COLO668 (cell line): ENCODE measurements around the gene ARHGAP33.

Experiments
- DNase-seq: peaks from one replicate; lab custom pipeline; 2025; ENCODE audit not compliant: unreplicated experiment; lab: John Stamatoyannopoulos, UW

Gene ARHGAP33

GRCh38 chr19:35776102-35776788, 881 bp downstream of the ARHGAP33 start:
- DNase-seq = no peak

DNA sequence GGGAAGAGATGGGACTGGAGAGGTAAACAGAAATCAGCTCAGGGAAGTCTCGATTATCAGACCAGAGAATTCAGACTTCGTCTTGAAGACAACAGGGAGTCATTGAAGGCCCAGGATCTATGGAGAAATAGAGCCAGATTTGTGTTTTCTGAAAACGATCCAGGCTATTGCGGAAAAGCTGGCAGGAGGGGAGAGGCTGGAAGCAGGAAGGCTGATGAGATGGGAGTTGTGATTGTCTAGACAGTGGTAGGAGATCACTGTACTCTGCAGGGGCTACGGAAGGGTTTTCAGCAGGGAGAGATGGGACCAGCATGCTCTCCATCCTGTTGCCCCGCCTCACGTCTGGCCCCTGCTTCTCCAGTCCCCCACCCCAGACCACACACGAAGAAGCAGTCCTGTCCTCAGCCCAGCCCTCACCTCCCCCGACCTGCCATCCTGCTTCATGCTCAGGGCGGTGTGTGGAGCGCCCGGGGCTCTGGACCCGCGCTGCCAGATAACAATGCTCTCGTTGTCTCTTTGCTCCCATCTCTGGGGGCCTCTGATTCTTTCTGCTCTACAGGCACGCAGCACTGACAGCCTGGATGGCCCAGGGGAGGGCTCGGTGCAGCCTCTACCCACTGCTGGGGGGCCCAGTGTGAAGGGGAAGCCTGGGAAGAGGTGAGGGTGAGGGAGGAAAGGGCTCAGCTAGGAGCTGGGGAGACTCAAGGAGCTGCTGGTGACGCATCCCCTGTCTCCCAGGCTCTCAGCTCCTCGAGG, 1.9 kb downstream of the ARHGAP33 start:
- DNase-seq = no peak

DNA sequence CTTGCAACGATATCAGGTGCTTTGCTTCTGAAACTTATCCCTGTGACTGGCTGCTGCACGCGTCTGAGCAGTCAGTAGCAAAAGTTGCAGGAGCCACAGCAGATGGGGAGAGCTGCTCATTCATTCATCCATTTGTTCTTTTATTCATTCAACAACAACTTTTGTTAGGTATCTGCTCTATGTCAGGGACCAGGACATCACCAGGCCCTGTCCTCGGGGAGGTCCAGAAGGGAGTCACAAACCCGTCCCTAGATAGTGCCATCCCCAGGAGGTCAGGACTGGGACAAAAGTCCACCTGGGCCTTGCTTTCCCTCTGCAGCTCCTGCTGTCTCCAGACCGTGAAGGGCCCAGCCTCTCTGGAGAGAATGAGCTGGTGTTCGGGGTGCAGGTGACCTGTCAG, 2.6 kb downstream of the ARHGAP33 start:
- no peak for DNase-seq

DNA sequence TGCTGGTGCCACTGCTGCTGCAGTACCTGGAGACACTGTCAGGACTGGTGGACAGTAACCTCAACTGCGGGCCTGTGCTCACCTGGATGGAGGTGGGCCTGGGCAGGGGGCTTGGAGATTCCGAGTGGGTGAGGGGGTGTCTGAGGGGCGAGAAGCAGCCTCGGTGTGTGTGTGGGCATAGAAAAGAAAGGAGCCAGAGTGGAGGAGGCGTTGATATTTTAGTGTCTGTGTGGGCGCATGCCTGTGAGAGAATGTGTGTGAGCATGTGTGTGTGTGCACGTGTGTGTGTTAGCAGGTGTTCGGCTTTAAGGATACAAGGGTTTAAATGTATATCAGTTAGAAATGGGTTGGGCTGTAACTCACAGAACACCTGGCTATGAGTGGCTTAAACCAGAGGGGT, 3.7 kb downstream of the ARHGAP33 start:
- DNase-seq = no peak

DNA sequence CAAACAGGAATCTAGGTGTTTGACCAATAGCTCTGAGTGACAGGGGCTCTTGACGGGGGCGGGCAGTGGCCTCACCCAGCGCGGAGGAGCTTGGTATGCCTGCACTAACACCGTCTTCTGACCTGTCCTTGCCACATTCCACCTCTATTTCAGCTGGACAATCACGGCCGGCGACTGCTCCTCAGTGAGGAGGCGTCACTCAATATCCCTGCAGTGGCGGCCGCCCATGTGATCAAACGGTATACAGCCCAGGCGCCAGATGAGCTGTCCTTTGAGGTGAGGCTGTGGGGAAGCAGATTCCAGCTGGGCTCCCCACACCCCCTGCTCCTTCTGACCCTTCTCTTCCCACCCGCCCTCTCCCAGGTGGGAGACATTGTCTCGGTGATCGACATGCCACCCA, 4.7 kb downstream of the ARHGAP33 start:
- DNase-seq = no peak

GRCh38 chr19:35780717-35781116, 5.4 kb downstream of the ARHGAP33 start:
- no peak for DNase-seq

- no peak for DNase-seq
Observed at GRCh38 chr19:35781650-35782049, 6.3 kb downstream of the ARHGAP33 start.

DNA sequence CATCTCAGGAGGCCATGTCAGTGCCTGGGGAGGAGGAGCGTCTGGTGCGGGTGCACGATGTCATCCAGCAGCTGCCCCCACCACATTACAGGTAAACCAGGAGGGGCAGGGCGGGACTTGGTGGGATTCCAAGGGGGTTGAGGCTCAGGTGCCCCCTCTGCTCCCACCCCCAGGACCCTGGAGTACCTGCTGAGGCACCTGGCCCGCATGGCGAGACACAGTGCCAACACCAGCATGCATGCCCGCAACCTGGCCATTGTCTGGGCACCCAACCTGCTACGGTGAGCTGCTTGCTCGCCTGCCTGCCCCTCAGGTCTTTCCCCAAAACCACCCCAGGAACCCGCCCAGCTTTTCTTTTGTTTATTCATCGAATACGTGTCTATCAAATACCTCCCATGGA, 7.2 kb downstream of the ARHGAP33 start:
- DNase-seq = no peak

DNA sequence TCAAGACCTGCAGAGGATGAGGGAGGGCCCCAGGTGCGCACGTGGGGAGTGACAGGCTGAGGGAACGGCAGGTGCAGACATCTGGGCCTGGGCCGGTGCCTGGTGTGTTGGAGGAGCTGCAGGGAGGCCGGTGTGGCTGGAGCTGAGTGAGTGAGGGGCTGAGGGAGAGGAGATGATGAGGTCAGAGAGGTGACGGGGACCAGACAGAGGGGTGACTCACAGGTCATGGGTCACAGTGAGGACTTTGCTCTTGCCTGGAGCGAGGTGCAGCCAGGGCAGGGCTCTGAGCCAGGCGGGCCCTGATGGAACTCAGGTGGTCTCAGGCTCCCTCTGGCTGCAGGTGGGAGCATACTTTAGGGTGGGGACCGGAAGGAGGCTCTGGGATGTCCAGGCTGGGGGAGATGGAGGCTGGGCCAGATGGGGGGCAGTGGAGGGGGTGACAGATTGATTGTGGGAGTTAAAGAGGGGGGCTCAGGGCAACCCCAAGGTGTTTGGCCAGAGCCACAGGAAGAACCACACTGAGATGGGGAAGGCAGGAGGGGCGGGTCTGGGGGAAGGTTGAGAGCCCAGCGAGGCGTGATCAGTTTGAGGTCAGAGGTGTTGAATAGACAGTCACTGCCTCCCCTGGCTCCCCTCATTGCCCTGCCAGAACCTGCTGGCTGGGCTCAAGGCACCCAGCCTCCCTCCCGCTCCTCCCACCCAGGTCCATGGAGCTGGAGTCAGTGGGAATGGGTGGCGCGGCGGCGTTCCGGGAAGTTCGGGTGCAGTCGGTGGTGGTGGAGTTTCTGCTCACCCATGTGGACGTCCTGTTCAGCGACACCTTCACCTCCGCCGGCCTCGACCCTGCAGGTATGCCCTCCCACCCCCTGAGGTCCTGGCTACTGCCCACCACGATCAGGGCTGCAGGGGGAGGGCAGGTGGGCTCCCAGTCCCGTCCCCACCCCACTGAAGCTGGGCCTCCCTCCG, 8.4 kb downstream of the ARHGAP33 start:
- no peak for DNase-seq

- no peak for DNase-seq
Observed at GRCh38 chr19:35784503-35785338, 9.4 kb downstream of the ARHGAP33 start.

DNA sequence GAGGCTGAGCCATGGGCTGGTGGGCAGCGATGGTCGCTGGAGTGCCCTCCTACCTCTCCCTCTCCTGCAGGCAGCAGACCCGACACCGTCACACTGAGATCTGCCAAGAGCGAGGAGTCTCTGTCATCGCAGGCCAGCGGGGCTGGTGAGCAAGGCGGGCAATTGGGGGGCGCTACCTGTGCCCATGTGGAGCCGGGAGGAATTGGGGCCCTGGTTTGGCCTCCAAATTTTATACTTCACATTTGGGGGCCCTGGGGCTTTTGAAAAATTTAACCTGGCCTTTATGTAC, 9.9 kb downstream of the ARHGAP33 start:
- DNase-seq = no peak

GRCh38 chr19:35786299-35787160, 11.2 kb downstream of the ARHGAP33 start:
- DNase-seq = no peak

GRCh38 chr19:35787227-35787799, 11.9 kb downstream of the ARHGAP33 start:
- DNase-seq = no peak

DNA sequence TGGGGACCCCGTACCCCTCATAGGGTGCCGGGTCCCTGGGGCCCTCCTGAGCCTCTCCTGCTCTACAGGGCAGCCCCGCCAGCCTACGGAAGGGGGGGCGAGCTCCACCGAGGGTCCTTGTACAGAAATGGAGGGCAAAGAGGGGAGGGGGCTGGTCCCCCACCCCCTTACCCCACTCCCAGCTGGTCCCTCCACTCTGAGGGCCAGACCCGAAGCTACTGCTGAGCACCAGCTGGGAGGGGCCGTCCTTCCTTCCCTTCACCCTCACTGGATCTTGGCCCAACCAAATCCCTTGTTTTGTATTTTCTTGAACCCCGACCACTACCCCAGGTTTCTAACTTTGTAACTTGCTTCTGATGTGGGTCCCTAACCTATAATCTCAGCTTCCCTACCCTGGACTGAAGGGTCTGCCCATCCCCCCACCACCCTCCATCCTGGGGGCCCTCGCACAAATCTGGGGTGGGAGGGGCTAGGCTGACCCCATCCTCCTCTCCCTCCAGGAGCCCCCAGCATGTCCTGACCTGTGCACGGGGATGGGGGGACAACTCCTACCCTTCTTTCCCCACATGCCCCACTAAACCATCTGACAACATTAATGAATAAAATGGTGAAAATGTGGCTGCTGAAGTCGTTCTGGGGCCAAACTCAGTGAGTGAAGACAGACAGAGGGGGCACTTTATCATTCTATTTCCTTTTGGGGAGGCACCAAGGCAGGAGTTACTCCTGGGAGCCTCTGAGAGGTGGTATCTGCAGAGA, 13.0 kb downstream of the ARHGAP33 start:
- DNase-seq = no peak

DNA sequence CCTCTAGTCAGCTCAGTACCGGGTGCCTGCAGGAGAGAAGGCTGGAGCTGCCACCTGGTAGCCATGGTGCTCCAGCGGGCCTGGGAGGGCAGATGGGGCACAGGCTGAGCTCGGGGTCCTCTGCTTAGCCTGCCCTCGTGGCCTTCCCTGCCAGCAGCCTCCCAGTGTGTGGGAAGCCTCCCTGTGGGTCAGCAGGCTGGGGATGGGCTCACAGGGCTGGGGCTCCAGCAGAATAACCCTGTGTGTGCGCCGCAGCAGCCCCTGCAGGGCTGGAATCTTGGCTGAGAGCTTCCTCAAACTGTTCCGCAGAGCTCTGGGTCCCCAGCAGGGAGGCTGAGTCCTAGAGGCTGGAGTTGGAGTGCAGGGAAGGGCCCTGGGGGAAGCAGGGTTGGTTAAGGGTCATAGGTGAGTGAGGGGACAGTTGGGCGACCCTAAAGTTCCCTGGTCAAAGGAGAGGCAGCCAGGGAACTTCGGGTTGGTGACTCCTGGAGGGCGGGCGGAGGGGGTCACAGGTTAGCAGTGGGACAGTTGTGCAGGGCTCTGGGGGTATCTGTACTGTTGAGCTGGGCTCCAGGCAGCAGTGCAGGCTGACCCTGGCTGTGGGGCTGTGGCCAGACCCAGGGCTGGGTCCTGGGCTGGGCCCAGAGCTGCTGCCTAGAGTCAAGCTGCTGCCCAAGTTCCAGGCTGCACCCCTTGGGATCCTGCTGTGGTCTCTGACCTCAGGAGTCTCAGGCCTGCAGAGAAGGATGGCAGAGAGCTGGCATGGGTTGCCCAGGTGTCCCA, 14.0 kb downstream of the ARHGAP33 start:
- no peak for DNase-seq

DNA sequence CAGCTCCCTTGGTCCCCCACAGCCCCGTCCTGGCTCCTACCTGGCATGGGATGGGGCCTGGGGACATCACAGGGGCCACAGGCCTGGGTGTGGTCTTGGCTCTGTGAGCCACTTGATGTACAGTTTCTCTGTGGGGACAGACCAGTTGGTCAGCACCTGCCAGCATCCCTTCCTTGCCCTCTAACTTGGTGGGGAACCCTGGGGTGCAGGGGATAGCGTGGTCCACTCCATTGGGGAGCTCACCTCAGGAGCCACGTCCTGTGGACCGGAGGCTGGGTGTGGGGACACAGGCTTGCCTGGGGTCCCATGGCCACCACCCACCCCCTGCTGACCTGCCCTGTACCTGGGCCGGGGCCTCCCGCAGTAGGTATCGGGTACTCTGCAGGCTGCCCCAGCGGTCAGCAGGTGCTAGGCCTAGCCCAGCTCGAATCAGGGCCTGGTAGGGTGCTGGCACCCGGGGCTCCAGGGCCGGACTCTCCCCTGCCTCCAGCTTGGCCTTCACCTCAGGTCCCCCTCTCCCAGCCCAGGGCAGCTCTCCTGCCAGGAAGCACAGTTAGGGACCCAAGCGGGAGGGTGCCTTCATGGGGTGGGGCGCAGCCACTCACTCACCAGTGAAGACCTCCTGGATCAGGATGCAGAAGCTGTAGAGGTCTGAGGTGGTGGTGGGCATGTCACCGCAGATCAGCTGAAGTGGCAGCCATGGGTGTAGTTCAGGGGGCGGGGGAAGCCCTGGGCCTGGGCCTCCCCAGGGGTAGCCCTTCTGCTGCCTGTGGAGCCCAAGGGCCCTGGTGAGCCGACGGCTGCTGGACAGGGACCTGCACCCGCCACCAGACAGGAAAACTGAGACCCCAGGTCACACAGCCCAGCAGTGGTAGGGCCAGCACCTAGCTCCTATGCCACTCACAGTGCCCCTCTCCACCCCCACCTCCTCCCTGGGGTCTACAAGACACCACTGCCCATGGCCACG, 14.9 kb downstream of the ARHGAP33 start:
- DNase-seq = no peak
